Vagina (tissue), 2 donors: ENCODE data around the gene IL1A.

Source experiments
- POLR2A ChIP-seq, 2 donors: fragments of 450-650 bp; IDR thresholded peaks; one replicate each; pipeline ENCODE4 v1.6.1; 2017; ENCODE audit warnings: antibody characterized with exemption in 2 of 2, mild to moderate bottlenecking in 2 of 2, moderate library complexity in 2 of 2
- POLR2AphosphoS5 ChIP-seq, 2 donors: sonication (generic); formaldehyde crosslinking; IDR thresholded peaks; one replicate each; pipeline ENCODE4 v1.9.0; 2017; ENCODE audit warnings: antibody characterized with exemption in 2 of 2, mild to moderate bottlenecking in 2 of 2, low read depth in 1 of 2; ENCODE audit not compliant: insufficient read depth in 1 of 2
- TF ChIP-seq, protein P1 (sequence below), 3 experiments: fragments of 450-650 bp in 2 of 3; fragments of 200-600 bp in 1 of 3; sonication (generic) in 1 of 3; IDR thresholded peaks; one replicate each; pipeline ENCODE4 v1.5.1; 2017 to 2019; ENCODE audit warnings: antibody characterized with exemption in 3 of 3, mild to moderate bottlenecking in 2 of 3, moderate library complexity in 2 of 3

DNA sequence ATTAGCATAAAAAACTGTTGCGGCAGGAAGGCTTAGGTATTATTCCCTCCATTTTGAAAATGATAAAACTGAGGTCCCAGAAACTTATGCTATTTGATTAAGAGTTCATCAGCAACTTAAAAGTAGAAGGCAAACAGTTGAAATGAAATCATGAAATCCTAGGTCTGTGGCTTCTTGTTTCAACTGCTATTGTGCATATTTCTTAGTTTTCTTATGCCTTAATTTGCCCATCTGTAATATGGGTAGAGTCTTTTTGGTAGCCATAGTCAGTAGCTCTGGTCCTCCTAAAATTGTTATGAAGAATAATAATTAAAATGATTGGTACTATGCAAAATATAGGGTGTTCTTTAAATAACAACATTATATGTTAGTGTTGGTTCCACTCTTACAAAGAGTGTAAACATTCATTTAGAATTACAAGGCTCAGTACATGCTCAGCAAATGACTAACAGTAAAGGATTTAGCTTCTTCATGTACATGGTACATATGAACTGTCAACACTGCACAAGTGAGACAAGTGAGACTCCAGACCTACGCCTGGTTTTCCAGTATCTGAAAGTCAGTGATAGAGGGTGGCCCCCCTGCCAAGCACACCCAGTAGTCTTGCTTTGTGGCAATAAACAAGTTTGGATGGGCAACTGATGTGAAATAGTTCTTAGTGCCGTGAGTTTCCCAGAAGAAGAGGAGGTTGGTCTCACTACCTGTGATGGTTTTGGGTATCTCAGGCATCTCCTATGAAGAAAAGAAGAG is 9.6 kb downstream of the IL1A start:
- TF ChIP-seq, protein P1, sequence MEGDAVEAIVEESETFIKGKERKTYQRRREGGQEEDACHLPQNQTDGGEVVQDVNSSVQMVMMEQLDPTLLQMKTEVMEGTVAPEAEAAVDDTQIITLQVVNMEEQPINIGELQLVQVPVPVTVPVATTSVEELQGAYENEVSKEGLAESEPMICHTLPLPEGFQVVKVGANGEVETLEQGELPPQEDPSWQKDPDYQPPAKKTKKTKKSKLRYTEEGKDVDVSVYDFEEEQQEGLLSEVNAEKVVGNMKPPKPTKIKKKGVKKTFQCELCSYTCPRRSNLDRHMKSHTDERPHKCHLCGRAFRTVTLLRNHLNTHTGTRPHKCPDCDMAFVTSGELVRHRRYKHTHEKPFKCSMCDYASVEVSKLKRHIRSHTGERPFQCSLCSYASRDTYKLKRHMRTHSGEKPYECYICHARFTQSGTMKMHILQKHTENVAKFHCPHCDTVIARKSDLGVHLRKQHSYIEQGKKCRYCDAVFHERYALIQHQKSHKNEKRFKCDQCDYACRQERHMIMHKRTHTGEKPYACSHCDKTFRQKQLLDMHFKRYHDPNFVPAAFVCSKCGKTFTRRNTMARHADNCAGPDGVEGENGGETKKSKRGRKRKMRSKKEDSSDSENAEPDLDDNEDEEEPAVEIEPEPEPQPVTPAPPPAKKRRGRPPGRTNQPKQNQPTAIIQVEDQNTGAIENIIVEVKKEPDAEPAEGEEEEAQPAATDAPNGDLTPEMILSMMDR (IDR thresholded peaks at IDR 0.05) = no peak
- TF ChIP-seq POLR2A (IDR thresholded peaks at IDR 0.05) (no peak), POLR2AphosphoS5 (IDR thresholded peaks at IDR 0.05; ENCODE audit: insufficient read depth in 1 of 2, low read depth in 1 of 2) (no peak)
